GM21528 (cell line): ENCODE results near the gene POMT2.

ENCODE experiments used
- ATAC-seq: cut with Tn5 transposase; IDR thresholded peaks from one replicate; pipeline ENCODE4 v1.9.1; 2021; ENCODE audit warnings: mild to moderate bottlenecking, moderate library complexity; ENCODE audit not compliant: unreplicated experiment, low FRiP score

POMT2 gene

GRCh38 chr14:77270361-77271112 is 50.1 kb downstream of the POMT2 start:
- no peak for ATAC-seq

DNA sequence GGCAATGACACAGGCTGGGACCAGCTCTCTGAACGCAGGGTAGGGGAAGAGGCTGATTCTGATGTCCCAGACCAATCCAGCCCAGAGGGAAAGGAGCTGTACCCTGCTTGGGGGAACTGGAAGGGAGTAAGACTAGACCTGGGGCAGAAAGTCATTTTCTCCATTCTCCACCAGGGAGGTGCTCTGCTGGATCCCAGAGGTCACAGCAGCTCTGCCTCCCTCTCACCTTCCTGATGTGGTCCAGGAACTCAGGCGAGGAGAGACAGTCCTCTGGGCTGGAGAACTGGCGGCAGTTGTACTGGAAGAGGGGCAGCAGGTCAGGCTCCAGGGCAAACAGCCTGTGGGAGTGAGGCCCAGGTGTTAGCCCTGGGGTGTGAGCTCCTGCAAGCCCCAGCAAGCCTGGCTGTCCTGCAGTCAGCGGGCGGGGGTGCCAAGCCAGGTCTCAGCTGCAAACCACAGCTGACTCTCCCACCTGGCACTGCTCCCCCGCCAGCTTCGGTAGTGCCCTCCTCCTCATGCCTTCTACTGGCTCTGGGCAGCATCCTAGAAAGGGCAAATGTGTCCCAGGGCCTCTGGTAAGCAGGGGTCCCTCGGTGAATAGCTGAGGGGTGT is 51.6 kb downstream of the POMT2 start:
- ATAC-seq: no peak

DNA sequence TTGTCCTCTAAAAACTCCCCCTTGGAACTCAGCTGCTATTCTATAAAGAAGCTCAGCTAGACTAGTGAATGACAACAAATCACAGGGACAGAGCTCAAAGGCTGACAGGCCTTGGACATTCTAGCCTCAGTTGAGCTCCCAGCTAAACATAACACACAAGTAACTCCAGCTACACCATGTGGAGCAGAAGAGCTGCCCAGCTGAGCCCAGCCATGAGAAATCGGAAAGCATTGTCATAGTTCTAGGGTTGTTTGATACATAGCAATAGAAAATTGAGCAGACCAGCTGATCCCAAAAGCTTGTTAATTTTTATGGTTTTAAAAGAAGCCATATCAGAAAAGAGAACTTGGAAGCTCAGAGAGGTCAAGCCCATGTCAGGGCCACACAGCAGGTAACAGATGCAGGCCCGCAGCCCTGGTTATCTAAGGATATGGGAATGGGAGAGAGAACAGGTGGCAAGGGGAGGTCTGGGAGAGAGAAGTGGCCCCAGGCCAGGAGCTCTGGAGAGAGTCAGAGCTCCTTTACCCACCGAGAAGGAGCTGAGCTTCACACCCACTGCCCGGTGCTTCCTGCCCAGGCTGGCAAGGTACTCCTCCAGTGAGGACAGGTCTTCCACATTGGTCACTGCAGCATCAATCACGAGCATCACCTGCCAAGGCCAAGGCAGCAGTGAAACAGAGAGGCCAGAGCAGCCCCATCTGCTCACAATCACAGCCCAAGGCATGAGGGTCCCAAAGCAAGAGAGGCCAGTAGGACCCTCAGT is 52.6 kb downstream of the POMT2 start:
- ATAC-seq: no peak

DNA sequence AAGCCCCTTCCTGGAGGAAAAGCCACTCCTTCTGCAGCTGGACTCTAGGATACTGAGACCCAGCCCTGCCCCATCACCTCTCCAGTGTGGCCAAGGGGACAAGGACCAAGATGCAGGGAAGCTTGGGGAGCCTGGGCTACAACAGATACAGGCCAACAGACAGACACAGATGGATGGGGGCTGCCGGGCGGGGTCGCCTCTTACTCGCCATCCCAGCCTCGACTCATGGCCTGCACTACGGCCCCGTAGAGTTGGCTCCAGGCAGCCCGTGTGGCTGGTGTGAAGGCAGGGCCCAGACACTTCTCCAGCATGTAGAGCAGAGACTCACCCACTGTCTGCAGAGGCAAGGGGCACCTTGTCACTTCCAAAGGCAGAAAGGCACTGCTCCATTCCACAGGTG is 54.3 kb downstream of the POMT2 start:
- no peak for ATAC-seq

GRCh38 chr14:77265561-77266335 is 54.9 kb downstream of the POMT2 start:
- ATAC-seq: no peak

- ATAC-seq: no peak
Observed at GRCh38 chr14:77265187-77265515, 55.5 kb downstream of the POMT2 start.

DNA sequence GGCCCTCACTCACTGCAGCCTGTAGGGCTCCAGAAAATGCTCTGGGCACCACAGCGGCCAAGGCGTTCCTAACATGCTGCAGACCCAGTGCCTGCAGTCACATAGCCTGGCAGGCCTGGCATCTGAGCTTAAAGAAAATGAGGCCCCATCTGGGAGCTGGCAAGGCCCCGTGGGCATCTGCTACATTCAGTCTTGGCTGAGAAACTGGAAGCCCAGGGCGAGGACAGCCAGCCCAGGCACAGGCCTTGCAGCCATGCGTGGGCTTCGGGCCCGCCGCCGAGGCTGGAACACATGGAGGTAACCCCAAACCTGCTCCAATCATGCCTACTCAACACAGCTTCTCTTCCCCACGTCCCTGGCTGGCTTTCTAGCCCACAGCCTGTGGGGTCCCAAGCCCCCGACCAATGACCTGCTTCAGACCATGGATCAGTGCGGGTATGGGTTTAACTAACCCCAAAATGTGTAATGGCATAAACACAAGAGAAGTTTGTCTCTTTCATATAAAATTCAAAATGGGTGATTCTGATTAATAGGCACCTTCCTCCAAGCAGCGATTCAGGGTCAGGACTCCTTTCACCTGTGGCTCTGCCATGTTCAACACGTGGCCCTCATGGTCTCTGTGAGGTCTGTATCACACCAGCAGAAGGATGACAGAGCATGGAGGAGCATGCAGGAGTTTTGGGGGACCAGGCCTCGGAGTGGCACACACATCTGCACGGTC is 56.1 kb downstream of the POMT2 start:
- no peak for ATAC-seq

DNA sequence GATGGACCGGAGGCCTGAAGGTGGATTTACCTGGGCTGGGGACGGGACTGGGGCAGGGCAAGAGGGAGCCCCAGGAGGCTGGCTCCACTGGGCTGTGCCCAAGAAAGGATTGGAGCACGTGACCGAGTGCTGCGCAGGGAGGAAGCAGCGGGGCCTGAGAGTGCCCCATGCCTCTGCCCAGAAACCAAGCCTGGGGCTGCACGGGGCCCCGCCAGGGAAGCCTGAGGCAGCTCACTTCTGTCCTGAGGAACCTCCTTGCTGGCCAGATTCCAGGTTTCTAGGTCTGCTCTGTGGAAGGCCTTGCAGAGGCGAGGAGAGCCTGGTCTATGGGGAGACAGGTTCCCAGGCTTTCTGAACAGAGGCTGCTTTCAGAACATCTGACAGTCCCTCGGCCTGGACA is 60.1 kb downstream of the POMT2 start:
- ATAC-seq: no peak

- ATAC-seq: no peak
Observed at GRCh38 chr14:77260199-77260598, 60.5 kb downstream of the POMT2 start.

DNA sequence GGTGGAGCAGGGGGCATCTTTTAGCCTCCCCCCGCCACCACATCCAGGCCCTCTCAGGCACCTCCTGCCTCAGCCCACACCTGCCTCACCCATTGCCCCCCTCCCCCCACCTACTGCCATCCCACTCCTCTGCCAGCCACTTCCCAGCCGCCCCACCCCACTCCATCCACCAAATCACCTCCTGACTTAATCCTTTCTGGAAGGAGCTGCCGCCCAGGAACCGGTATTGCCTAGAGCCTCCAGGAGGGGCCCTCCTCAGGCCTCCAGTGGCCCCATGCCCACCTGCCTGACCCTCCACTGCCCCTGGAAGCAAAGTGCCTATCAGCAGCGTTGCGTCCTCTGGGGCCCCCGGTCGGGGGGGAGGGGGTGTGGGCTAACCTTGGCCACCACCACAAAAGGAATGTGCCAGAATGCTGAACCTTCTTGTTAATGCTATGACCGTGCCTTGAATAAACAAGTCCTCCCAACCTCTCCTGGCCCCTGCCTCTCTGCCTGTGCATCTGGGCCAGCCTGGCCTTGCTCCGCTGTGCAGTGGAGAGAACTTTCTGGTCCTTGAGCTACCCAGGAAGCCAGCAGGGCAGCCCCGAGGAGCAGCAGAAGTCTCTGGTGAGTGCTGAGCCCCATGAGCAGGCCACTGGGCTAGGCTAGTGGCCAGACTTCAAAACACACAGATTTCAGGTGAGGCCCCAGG is 61.5 kb downstream of the POMT2 start:
- ATAC-seq: no peak

DNA sequence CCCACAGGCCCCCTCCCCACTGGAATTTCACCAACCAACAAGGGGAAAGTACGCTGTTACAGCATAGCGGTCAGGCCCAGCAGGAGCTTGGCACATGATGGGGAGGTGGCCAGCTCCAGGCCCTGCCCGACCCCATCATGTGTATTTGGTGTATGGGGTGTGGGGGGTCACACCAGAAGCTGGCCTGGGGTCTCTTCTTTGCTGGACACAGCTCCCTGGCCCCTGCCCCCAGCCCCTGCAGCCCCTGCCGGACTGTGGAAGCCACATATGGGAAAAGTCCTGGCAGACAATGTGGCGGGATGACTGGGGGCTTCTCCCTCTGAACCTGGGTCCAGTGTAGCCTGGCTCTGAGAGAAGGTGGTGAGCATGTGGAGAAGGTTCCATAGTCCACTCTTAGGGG is 62.1 kb downstream of the POMT2 start:
- no peak for ATAC-seq

- ATAC-seq: no peak
Observed at GRCh38 chr14:77257700-77258099, 63.0 kb downstream of the POMT2 start.

DNA sequence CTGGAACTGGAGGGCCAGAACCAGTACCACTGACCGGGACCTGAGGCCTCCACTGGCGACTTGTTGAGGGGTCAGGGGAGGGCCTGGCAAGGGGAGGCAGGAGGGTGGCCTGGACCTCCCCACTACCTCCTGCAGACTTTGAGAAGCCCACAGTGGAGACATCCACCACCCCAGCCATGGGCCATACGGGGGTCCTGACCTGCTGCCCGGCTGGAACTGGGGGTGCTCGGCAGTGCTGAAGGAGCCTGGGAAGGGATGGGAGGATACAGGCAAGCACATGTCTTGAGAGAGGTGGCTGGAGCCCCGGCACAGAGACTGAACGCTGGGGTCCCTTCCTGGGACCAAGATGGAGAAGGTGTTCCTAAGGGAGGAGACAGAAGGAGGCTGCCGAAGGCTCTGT is 64.0 kb downstream of the POMT2 start:
- no peak for ATAC-seq

DNA sequence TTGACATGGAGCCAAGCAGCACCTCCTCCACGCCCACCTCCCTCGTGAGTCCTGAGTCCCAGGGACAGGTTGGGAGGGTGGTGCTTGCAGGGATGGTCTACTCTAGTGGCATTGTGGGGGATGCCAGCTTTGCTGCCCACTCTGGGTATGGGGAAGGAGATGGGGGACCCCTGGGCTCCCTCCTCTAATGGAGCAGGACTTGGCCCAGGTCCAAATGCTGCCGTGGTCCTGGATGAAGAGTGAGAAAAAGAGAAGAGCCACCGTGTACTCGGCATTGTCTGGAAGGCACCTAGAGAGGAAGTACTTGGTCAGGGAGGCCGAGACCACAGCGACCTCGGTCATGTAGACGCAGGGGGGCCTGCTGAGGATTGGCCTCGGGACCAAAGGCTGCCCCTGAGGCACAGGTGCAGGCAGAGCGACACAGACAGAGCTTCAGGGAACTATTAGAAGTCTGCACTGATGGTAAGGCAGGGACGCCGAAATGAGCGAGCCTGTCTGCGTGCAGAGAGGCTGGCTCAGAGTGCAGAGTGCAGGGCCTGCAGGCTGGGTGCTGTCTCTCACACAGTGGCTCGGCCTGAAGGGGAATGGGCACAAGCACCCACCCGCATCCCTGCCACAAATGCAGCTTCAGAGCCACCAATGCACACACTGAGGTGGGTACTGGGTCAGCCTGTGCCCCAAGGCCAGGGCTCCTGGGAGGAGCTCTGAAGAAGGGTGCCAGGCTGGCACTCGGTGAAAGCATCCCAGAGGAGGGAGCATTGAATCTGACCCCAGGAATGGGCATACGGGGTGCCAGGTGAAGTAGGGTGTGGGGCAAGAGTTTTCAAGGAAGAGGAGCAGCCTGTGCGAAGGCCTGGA is 67.1 kb downstream of the POMT2 start:
- ATAC-seq: no peak

DNA sequence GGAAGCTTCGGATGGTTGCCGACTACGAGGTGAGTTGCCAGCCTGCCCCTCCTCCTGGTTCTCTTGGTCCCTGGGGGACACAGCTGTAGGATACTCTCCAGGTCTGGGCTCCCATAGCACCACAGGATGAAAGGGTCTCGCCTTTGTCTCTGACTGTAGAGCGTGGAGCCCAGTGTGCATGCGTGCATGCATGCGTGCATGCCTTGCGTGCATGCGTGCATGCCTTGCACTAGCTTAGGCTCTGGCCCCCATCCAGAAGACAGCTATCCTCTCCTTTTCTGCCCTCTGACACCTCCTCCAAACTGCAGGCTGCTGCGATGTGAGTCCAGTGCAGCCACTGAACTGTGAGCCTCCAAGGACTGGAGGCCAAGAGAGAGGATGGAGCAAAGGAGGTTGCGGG is 68.8 kb downstream of the POMT2 start:
- no peak for ATAC-seq

DNA sequence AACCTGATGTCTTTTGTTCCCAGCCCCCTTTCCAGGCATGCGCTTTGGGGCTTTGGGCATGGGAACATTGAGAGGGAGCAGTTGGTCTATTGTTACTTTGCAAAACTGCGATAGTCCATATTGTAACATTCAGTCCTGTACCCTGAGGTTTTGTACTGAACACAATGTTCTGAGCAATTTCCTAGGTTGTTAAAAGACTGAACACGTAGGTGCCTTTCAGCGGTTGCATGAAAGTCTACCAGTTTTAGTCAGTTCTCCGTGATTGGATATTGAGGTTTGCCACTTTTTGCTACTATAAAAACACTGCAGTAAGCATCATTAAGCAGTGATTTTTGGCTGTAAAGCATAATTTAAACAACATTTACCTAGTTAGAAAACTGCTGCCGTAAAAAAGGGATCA is 69.8 kb downstream of the POMT2 start:
- ATAC-seq: no peak

GRCh38 chr14:77249286-77249685 is 71.4 kb downstream of the POMT2 start:
- ATAC-seq: no peak

DNA sequence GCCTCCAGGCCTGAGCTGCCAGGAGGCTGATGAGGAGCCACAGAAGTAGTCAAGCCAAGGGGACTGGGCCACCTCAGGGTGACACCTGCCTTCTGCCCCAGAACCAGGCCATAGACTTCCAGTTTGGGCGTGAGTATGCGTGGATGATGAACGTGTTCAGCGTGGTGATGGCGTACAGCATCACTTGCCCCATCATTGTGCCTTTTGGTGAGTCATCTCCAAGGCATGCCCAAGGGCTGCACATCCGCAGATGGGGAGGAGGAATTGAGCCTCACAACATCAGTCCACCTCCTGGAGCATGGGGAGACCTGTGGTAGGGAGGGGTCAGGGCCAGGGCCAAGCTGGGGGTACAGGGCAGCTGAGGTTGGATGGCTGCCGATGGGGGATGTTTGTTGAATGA is 72.0 kb downstream of the POMT2 start:
- no peak for ATAC-seq

DNA sequence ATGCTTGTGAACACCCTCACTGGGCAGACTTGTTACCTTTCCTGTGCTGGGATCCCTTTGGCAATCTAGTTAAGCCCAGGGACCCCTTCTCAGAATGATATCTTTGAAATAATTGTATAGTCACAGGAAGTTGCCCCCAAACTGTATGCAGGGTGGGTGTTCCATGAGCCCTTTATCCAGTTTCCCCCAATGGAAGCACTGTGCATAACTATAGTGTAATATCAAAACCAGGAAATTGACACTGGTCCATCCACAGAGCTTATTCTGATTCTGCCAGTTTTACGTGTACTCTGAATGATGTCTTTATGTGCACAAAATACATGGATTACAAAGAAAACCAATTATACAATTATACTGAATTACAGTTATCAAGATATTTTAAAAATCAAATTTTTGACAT is 73.9 kb downstream of the POMT2 start:
- no peak for ATAC-seq
